Activated gamma-delta T cell treated with anti-CD3 and anti-CD28 coated beads, Interleukin-2, amount 50 U/mL, for 16 hours (primary cell): Measurements from ENCODE around the gene ADAM12.

Experiments used
- DNase-seq: peaks from one replicate; pipeline ENCODE4 v3.0.0-alpha.2; 2020; ENCODE audit warnings: low read depth

Gene ADAM12

GRCh38 chr10:126235091-126235978, 152.9 kb downstream of the ADAM12 start:
- DNase-seq: no peak

DNA sequence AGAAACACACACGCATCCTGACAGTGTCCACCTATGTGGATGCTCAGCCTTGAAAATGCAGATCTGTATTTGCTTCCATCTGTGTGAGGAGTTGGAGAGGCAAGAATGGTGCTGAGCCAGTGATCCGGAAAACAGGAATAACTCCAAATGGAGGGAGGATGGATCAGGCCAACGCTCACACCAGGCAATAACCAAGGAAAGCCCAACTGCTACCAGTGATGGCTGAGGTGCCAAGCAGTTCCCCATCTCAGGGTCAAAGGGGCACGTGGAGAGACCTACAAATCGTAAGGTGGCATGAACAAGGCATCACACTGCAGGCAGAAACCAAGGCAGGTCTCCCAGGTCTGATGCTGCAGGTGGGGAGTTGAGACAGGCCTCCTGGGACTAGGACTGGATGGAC, 153.6 kb downstream of the ADAM12 start:
- DNase-seq: no peak

- no peak for DNase-seq
These were observed 154.8 kb downstream of the ADAM12 start for GRCh38 chr10:126233182-126234148.

DNA sequence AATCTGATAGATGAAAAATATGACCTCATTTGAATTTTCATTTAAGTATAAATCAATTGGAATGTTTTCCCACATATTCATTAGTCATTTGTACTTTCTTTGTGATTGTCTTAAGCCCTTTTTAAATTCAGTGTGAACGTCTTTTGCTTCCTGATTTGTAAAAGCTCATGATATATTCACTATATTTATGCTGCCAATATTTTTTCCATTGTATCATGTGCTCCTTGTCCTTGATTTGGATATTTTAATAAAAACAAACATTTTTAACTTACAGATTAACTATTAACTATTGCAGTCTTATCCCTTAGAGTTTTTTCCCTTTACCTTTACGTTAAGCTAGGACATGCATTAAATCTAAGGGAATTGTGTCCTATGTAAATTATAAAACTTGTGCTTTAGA, 157.7 kb downstream of the ADAM12 start:
- DNase-seq: no peak

DNA sequence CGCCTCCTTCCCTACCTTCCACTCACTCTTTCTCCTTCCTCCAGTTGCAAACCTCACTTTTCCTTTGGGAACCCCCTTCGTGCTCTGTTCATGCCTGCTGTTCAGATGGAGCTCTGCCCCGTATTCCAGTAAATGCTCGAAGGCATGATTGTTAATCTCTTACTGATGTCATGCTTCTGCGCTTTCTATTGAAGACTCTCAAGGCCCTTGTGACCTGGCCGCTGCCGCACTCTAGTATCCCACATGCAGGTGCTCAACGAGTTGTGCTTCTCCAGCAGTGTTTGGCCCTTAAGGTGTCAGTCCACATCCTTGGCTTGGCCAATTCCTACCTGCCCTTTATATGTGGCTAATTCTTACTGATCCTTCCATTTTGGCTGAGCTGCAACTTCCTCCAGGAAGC, 158.6 kb downstream of the ADAM12 start:
- DNase-seq: no peak

DNA sequence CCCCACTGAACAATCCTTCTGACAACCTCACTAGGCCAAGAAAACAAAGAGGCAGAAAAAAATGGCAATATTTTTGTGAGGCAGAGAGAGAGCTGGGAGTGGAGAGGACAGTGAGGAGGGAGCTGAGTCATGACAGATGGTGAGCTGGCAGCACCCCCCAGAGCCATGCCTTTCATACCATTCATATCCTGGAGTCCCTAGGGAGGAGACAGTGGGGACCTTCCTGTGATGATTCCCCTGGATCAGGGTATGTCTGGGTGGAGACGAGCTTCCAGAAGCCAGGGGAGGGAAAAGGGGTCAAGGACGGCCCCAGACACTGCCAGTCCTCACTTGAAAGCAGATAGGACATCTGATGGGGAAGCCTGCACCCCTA, 160.5 kb downstream of the ADAM12 start:
- DNase-seq: no peak

GRCh38 chr10:126226988-126227761, 161.1 kb downstream of the ADAM12 start:
- DNase-seq: no peak

DNA sequence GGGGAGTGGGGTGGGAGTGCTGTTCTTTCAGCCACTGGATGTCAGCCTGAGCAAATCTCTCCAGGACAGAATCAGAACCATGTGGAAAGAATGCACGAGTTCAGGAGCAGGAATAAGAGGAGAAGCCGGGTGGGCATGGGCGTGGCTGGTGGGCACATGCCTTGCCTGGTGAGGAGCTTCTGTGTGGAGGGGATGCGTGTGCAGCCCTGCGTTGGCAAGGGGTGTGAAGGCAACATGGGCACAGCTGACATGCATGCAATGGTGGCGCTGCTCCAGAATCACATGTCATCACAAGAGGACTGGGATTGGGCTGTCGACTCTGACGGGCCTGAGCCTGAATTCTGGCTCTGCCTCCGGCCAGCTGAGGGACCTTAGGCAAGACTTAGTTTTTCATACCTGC, 162.1 kb downstream of the ADAM12 start:
- no peak for DNase-seq

DNA sequence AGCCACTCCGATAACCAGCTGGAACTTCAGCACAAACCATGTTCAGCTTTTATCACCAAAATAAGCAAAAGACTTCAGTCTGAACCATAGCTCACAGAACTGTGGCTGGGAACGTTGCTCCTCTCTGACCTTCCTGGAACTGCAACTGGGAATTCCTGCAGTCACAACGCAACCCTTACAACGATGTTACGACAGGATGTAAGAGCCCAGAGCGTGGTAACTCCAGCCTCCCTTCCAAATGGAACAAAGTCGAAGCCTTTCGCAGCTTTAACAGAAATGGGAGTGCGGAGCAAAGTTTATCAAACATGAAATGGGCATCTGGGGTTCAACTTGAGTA, 162.6 kb downstream of the ADAM12 start:
- no peak for DNase-seq

- no peak for DNase-seq
These were observed 163.2 kb downstream of the ADAM12 start for GRCh38 chr10:126224967-126225671.

GRCh38 chr10:126223512-126224067, 164.7 kb downstream of the ADAM12 start:
- DNase-seq: no peak

DNA sequence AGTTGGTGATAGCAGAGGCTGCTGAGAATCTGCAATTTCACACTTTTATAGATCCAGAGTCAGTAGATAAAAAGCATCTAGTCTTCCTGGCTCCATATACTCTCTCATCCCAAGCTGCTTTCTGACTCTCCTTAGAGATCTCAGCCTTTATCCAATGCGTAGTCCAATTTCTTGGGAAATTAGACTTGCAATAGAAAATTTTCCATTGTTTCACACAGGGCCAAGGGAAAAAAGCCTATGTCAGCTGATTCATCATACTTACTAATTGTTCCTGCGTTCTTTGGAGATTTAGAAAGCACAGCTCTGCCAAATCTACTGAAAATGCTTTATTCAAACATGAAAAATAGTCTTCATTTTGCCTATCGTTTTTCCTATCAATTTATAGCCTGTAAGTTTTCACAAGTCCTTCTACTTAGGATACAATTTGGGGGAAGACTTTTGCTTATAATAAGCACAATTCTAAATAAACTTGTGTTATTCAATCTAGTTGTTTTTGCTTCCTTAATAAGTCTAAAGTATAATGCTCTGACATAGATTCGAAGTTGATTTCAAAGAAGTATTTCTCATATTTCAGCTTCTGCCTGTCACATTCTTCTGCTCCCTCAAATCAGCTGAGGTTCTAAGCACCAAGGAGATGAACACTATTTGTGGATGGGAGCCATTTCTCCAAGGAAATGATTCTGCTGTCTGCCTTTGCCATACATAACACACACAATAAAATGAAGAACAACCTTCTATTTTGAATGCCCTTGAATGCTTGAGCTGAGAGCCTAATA, 165.4 kb downstream of the ADAM12 start:
- no peak for DNase-seq

- DNase-seq: no peak
These were observed 166.4 kb downstream of the ADAM12 start for GRCh38 chr10:126221874-126222273.

- no peak for DNase-seq
These were observed 169.3 kb downstream of the ADAM12 start for GRCh38 chr10:126218778-126219649.

DNA sequence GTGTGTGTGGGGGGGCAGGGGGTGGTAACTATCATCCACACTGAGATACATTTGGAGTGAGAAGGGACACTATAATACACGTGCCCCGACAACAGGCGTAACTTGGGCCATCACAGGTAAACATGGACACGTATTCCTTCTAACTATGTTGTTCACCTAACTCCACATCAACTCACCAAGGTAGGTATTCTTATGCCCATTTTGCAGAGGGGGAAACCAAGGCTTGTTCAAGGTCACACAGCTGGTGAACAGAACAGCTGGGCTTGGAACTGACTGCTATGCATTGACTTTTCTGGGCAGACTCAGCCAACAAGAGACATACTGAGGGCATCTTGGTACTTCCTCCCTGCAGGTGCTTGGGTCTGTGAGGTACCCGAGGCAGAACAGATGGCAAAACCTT, 170.1 kb downstream of the ADAM12 start:
- DNase-seq: no peak

DNA sequence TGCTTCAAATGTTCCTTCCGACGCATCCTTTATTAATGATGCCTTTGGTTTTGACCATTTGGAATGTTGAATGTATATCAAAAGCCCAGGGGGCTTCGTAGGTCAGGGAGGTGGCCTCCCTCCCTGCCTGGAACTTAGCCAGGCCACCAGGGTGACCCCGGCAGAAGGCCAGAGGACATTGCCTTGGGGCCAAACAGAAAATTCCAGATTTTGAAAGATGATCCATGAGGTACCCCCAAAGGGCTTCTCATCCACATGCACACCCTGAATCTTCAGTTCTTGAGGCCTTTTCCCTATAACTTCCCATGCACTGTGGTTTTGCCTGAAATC, 171.7 kb downstream of the ADAM12 start:
- DNase-seq: no peak

DNA sequence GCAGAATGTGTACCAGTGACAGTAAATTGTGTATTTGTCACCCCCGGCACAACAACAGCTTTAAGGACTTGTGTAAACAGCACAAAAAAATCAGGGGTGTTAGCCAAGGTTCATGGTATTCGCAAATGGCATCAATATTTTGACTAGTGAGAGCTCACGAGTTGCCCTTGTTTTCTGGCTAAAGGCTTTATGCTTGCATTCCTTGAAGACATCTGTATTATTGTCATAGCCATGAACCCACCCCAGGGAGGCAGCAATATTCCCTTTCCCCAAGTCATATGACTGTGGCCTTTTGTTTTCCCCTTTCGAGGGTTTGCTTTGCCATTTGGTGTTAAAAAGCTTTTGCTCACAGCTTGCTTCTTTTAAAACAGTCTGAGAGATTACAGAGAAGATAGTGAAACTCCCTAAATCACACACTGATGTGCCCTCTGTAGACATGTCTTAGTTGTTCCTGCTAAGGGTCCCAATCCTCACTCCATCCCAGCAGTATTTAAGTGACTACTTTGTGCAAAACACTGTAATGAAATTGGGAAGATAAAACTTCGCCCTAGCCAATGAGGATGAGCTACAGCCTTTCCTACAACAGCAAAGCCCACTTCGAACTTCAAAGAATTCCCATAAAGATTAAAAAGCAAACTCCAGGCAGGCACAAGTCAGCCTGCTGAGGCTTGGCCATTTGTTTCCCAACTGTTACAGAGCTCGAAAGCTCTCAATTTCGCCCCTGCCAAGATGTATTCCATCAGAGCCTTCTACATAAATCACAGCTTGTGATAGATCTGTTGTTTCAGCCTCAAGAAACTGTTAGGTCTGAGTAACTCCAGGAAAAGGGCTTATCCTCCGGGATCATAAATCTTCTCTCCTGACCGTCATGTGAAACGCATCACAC, 172.3 kb downstream of the ADAM12 start:
- no peak for DNase-seq

GRCh38 chr10:126214679-126215078, 173.6 kb downstream of the ADAM12 start:
- DNase-seq: no peak

- DNase-seq: no peak
These were observed 174.3 kb downstream of the ADAM12 start for GRCh38 chr10:126214021-126214420.
